ENCODE data around the gene GLYR1. TPM values are rescaled to one million over a fixed set of nuclear protein-coding genes. Genes with fewer than 3 reads are reported as not detected.
A peak's percentile ranks its signal among the peaks of the same experiment; 100 is the strongest.

Gene GLYR1
- total RNA-seq, 2 donors from 2014 or later = 19.7 to 27.7 TPM

GRCh38 chr16:4801962-4802658, 45.0 kb downstream of the GLYR1 start, which contains the start of gene ROGDI:
Gene ROGDI, minus strand, starts transcription at chr16:4802633. Its CDS starts 62 bp downstream, at chr16:4802571.
- WGBS, 2 donors = 0 to 1% methylated on average over 3 to 70 of the region's 70 CpGs
- Histone ChIP-seq H3K4me3 (peak within 1 kb of the TSS; percentile 57 to 97), H3K27me3 (no peaks in the 10 kb centered on the region), H3K9me3 (no peaks in the 10 kb centered on the region), H3K27ac (peak within 1 kb of the TSS; percentile 80 to 91 (median 85)), H3K36me3 (replicated peaks in 1 of 2; ENCODE audit: insufficient read depth in 1 of 2, low read depth in 2 of 2) (peaks cover 0 to 2% of the 10 kb centered on the region in 2 donors), H3K4me1 (peaks cover 37% of the 10 kb centered on the region)
- peak; percentile 46 to 77 (median 74) for TF ChIP-seq POLR2A (IDR thresholded peaks at IDR 0.05)
- TF ChIP-seq, protein P1, sequence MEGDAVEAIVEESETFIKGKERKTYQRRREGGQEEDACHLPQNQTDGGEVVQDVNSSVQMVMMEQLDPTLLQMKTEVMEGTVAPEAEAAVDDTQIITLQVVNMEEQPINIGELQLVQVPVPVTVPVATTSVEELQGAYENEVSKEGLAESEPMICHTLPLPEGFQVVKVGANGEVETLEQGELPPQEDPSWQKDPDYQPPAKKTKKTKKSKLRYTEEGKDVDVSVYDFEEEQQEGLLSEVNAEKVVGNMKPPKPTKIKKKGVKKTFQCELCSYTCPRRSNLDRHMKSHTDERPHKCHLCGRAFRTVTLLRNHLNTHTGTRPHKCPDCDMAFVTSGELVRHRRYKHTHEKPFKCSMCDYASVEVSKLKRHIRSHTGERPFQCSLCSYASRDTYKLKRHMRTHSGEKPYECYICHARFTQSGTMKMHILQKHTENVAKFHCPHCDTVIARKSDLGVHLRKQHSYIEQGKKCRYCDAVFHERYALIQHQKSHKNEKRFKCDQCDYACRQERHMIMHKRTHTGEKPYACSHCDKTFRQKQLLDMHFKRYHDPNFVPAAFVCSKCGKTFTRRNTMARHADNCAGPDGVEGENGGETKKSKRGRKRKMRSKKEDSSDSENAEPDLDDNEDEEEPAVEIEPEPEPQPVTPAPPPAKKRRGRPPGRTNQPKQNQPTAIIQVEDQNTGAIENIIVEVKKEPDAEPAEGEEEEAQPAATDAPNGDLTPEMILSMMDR (IDR thresholded peaks at IDR 0.05) = no peak
- DNase-seq (peak; percentile 91 to 96 (median 94)), ATAC-seq (peak; percentile 76)
- intact Hi-C loops (cut with DNase I) = no loop called here

DNA sequence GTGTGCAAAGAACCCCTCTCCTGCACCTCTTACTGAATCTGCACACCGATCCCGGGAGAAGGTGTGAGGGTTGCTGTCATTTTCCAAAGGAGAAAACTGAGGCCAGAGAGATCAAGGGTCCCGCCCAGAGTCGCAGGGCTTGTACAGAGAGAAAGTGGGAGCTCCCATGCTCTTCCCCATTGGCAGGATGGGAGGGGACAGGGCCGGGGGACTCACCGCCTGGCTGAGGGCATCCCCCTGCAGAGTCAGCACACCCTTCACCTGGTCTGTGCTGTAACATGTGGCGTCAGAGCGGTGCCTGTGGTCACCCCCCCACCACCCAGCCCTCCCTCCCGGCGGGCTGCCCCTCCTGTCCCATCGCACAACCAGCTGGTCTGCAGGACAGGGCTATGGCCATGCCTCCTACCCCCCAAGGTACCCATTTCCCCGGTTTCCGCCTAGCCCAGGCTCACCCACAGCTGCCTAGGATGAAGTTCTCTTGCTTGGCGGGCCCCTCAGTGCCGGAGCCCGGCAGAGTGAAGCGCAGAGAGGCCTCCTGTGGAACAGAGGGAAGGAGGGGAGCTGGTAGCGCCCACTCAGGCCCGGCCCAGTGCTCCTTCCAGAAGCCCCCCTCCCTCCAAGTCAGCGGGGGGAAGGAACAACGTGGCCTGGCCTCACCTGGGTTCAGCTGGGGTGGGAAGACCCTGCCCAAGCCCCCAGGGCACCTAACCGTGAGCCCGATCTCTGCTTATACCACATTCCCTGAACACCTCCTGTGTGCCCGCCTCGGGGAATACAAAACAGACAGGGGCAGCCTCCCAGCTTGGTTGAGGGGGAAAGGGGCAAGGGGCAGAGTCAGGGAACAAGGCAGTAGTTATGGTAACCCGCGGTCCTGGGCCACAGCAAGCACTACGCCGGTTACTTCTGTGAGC, 45.8 kb downstream of the GLYR1 start:
- TF ChIP-seq, protein P1 (IDR thresholded peaks at IDR 0.05) = no peak
- no peak for TF ChIP-seq POLR2A (IDR thresholded peaks at IDR 0.05)
- H3K4me3 ChIP-seq = peak overlapping the region in 1 of 2 donors; percentile 97
- H3K4me1 ChIP-seq = peaks cover 45% of the 10 kb centered on the region
- no peaks in the 10 kb centered on the region for H3K9me3 ChIP-seq
- H3K27me3 ChIP-seq = no peaks in the 10 kb centered on the region
- 32 to 33% methylated on average over 14 to 28 of the region's 29 CpGs for WGBS, 2 donors
- H3K36me3 ChIP-seq (replicated peaks in 1 of 2; ENCODE audit: insufficient read depth in 1 of 2, low read depth in 2 of 2) = peaks cover 0 to 2% of the 10 kb centered on the region in 2 donors
- H3K27ac ChIP-seq = peak overlapping the region; percentile 80 to 91 (median 85)
- ATAC-seq = no peak
- peak in 1 of 4 donors; percentile 28 for DNase-seq
- intact Hi-C loops (cut with DNase I) = no loop called here

GRCh38 chr16:4800290-4801041, 46.6 kb downstream of the GLYR1 start:
- ATAC-seq (no peak), DNase-seq (peak; percentile 77 to 89 (median 86))
- Histone ChIP-seq H3K36me3 (replicated peaks in 1 of 2; ENCODE audit: insufficient read depth in 1 of 2, low read depth in 2 of 2) (peaks cover 0 to 2% of the 10 kb centered on the region in 2 donors), H3K27me3 (no peaks in the 10 kb centered on the region), H3K4me1 (peaks cover 52% of the 10 kb centered on the region), H3K4me3 (no peak overlapping the region), H3K9me3 (no peaks in the 10 kb centered on the region), H3K27ac (peak overlapping the region in 3 of 4 donors; percentile 26 to 91 (median 80))
- TF ChIP-seq POLR2A (IDR thresholded peaks at IDR 0.05) = peak in 1 of 3 donors; percentile 29
- TF ChIP-seq, protein P1 (IDR thresholded peaks at IDR 0.05) = no peak
- WGBS, 2 donors = 38 to 55% methylated on average over 12 to 17 of the region's 17 CpGs
- intact Hi-C loops (cut with DNase I) = no loop called here

GRCh38 chr16:4799171-4799855, 47.8 kb downstream of the GLYR1 start:
- H3K27me3 ChIP-seq = no peaks in the 10 kb centered on the region
- TF ChIP-seq POLR2A (IDR thresholded peaks at IDR 0.05) = no peak
- TF ChIP-seq, protein P1 (IDR thresholded peaks at IDR 0.05) = no peak
- H3K4me3 ChIP-seq = no peak overlapping the region
- intact Hi-C loops (cut with DNase I) = no loop called here
- H3K36me3 ChIP-seq (replicated peaks in 1 of 2; ENCODE audit: insufficient read depth in 1 of 2, low read depth in 2 of 2) = no peaks in the 10 kb centered on the region
- peak overlapping the region in 1 of 4 donors; percentile 80 for H3K27ac ChIP-seq
- ATAC-seq = no peak
- 90 to 92% methylated on average over 6 to 16 of the region's 19 CpGs for WGBS, 2 donors
- H3K4me1 ChIP-seq = peaks cover 57% of the 10 kb centered on the region
- H3K9me3 ChIP-seq = no peaks in the 10 kb centered on the region
- no peak for DNase-seq
